ENCODE measurements around the gene SMIM10L1.

The SMIM10L1 gene

GRCh38 chr12:11209113-11209512 is 38.1 kb downstream of the SMIM10L1 start:
- TF ChIP-seq CTCF (IDR thresholded peaks at IDR 0.05; ENCODE audit: control insufficient read depth, insufficient read depth, low read depth, low read length, missing control alignments) = no peak
- no peak overlapping the region for H3K4me3 ChIP-seq (ENCODE audit: control insufficient read depth, low read depth, low read length)
- no peak for DNase-seq (ENCODE audit: low read depth)
